ENCODE results near the gene TTLL10.

TTLL10 gene

DNA sequence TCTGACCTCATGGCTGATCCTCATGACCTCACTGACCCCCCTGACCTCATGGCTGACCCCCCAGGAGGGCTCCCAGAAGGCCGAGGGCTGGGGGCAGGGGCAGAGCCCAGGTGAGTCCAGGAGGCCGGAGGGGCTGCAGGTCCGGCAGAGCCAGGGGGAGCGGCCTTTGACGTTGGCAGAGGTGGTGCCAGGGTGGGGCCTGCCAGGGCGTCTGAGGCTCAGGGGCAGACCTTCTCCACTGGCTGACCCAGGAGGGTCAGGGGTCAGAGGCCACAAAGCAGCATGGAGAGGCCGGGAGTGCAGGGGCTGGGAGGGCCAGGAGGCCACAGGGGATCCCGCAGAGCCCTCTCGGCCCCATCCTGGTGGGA, 28.1 kb upstream of the TTLL10 start:
- no peak for DNase-seq (ENCODE audit: low read depth)
- no peak overlapping the region for H3K4me3 ChIP-seq (ENCODE audit: control insufficient read depth, low read depth, low read length)
- TF ChIP-seq, protein P1, sequence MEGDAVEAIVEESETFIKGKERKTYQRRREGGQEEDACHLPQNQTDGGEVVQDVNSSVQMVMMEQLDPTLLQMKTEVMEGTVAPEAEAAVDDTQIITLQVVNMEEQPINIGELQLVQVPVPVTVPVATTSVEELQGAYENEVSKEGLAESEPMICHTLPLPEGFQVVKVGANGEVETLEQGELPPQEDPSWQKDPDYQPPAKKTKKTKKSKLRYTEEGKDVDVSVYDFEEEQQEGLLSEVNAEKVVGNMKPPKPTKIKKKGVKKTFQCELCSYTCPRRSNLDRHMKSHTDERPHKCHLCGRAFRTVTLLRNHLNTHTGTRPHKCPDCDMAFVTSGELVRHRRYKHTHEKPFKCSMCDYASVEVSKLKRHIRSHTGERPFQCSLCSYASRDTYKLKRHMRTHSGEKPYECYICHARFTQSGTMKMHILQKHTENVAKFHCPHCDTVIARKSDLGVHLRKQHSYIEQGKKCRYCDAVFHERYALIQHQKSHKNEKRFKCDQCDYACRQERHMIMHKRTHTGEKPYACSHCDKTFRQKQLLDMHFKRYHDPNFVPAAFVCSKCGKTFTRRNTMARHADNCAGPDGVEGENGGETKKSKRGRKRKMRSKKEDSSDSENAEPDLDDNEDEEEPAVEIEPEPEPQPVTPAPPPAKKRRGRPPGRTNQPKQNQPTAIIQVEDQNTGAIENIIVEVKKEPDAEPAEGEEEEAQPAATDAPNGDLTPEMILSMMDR (IDR thresholded peaks at IDR 0.05; ENCODE audit: control insufficient read depth, insufficient read depth, low read depth, low read length, missing control alignments) = no peak

DNA sequence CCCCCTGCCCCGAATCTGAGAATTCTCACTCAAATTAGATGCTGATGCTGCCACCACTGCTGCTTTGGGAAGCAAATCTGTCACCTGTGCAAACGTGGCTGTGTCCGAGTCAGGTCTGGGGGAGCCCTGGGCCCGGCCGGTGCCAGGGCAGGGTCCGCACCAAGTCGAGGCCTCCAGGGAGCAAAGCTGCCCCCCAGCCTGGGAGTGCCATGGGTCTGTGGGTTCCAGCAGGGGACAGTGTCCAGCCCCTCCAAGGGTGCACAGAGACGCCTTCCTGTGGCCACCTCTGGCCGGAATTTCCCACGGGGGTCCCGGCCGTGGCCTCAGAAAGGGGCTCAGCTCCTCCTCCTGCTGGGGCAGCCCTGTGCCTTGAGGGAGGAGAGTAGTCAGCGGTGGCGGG, 27.7 kb upstream of the TTLL10 start:
- no peak overlapping the region for H3K4me3 ChIP-seq (ENCODE audit: control insufficient read depth, low read depth, low read length)
- DNase-seq (ENCODE audit: low read depth) = no peak
- TF ChIP-seq, protein P1 (IDR thresholded peaks at IDR 0.05; ENCODE audit: control insufficient read depth, insufficient read depth, low read depth, low read length, missing control alignments) = no peak

DNA sequence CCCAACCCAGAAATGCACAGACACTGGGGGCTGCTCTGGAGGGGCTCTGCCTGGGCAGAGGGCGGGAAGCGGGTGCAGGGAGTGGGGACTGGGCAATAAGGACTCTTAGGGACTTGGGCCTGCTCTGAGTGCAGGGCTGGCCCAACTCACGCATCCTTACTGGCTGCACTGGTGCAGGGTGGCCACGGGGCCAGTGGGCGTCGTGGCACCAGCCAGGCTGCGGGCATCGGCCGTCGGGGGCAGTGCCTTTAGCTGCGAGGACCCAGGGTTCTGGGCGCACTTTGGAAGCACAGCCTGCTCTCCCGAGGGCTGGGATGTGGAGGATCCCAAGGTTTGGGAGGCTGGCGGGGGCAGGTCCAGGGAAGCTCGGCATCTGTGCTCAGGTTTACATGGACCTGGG, 27.1 kb upstream of the TTLL10 start:
- H3K4me3 ChIP-seq (ENCODE audit: control insufficient read depth, low read depth, low read length) = no peak overlapping the region
- TF ChIP-seq, protein P1 (IDR thresholded peaks at IDR 0.05; ENCODE audit: control insufficient read depth, insufficient read depth, low read depth, low read length, missing control alignments) = no peak
- DNase-seq (ENCODE audit: low read depth) = no peak

DNA sequence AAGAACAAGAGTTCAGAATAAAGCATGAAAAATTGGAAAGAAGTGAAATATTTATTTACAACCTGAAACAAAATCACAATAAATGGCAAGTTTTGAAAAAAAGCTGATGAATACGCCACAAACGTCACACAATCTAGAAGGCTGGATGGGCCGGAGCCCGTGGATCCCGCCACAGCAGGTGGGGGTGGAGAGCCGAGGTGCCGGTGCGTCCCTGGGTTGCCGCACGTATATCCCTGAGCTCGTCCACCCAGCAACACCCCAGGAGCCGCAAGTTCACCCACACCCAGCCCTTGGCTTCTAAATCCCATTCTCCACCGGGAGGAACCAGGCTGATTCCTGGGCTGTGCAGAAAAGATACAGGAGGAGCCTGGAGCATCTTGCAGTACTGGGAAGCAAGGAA, 25.6 kb upstream of the TTLL10 start:
- TF ChIP-seq, protein P1 (IDR thresholded peaks at IDR 0.05; ENCODE audit: control insufficient read depth, insufficient read depth, low read depth, low read length, missing control alignments) = no peak
- H3K4me3 ChIP-seq (ENCODE audit: control insufficient read depth, low read depth, low read length) = no peak overlapping the region
- no peak for DNase-seq (ENCODE audit: low read depth)

DNA sequence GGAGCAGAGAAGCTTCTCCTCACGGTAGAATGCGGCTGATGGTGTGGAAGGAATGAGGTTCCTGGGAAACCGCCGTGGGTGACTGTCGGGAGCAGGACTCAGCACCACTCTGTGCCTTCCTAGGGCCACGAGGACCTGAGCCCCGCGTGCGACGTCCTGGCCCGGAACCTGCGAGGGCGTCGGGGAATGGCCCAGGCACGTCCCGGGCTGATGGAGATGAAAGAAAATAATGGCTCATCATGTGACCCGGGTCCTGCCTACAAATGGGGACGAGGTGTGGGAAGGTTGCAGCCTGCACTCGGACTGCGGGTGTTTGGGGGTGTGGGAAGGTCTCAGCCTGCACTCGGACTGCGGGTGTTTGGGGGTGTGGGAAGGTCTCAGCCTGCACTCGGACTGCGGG, 25.1 kb upstream of the TTLL10 start:
- TF ChIP-seq, protein P1 (IDR thresholded peaks at IDR 0.05; ENCODE audit: control insufficient read depth, insufficient read depth, low read depth, low read length, missing control alignments) = no peak
- no peak for DNase-seq (ENCODE audit: low read depth)
- H3K4me3 ChIP-seq (ENCODE audit: control insufficient read depth, low read depth, low read length) = no peak overlapping the region

DNA sequence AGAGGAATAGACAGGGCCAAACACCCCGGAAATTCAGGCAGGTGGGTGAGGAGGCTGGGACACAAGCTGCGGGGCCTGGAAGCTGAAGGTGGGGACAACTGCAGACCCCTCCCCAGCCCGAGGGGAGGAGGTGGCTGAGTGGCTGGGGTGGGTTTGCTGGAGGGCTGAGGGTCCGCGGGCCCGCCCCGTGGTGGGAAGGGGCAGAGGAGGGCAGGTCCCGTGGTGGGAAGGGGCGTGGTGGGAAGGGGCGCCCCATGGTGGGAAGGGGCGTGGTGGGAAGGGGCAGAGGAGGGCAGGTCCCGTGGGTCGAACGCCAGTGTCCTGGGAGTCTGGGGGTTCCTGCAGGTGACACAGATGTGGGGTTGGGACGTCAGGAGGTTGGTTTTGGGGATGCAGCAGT, 24.3 kb upstream of the TTLL10 start:
- TF ChIP-seq, protein P1 (IDR thresholded peaks at IDR 0.05; ENCODE audit: control insufficient read depth, insufficient read depth, low read depth, low read length, missing control alignments) = no peak
- DNase-seq (ENCODE audit: low read depth) = no peak
- no peak overlapping the region for H3K4me3 ChIP-seq (ENCODE audit: control insufficient read depth, low read depth, low read length)

DNA sequence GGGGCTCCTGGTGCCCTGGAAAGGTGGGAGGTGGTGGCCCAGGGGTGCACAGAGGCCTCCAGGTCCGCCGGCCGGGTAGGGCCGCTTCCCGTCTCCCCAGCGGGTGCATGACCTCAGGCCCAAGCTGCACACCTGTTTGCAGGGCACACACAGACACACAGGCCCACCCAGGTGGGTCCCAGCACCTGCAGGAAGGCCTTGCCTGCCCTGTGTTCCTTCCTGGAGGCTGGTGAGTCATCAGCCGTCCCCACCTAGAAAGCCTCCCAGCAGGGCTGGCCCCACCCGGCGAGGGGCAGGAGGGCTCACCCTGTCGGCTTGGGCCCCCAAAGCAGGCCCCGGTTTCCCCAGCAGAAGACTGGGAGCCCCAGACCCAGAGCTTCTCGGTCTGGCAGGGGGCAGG, 23.6 kb upstream of the TTLL10 start:
- DNase-seq (ENCODE audit: low read depth) = no peak
- H3K4me3 ChIP-seq (ENCODE audit: control insufficient read depth, low read depth, low read length) = no peak overlapping the region
- TF ChIP-seq, protein P1 (IDR thresholded peaks at IDR 0.05; ENCODE audit: control insufficient read depth, insufficient read depth, low read depth, low read length, missing control alignments) = no peak

Data from AG09309 (cell line).